Measurements from ENCODE around the gene PSMC5. TPM values are rescaled to one million over a fixed set of nuclear protein-coding genes. Genes with fewer than 3 reads are reported as not detected.

PSMC5 gene
- total RNA-seq, 2 experiments from 2014 or later: 32.6 to 105 TPM

DNA sequence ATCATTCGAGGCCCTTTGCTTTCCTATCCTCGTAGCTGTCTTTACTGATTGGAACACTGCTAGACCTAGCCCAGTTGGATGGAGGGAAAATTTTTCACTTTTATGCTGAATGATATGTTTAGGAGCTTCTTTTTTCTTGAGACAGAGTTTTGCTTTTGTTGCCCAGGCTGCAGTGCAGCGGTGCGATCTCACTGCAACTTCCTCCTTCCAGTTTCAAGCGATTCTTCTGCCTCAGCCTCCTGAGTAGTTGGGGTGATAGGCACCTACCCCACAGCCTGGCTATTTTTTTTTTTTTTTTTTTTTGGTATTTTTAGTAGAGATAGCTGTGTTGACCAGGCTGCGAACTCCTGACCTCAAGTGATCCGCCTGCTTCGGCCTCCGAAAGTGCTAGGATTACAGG lies 17.3 kb upstream of the PSMC5 start:
- no peak for DNase-seq (ENCODE audit: low spot score)
- intact Hi-C loops (cut with micrococcal nuclease; ENCODE audit: unreplicated experiment): loop anchor here (10.0 kb wide), 1 partner anchor 55 kb away; no protein-coding TSS in a partner anchor
- H3K4me1 ChIP-seq (ENCODE audit: insufficient read depth, low read length, poor library complexity, severe bottlenecking): no peaks in the 10 kb centered on the region
- H3K9me3 ChIP-seq (ENCODE audit: low read length): no peaks in the 10 kb centered on the region
- H3K79me2 ChIP-seq (ENCODE audit: insufficient read depth, low read depth, low read length): no peaks in the 10 kb centered on the region
- BruUV-seq (replicated peaks): no TSS peak
- no peak overlapping the region for H3K27ac ChIP-seq (ENCODE audit: low read depth, low read length, poor library complexity, severe bottlenecking)
- CTCF ChIA-PET (ENCODE audit: unreplicated experiment): no interaction called here
- peaks cover 99% of the 10 kb centered on the region for H3K36me3 ChIP-seq (ENCODE audit: insufficient read depth, low read length)
- H3K4me2 ChIP-seq (ENCODE audit: low read length): no peak overlapping the region
- H2AFZ ChIP-seq (ENCODE audit: low read length): no peak overlapping the region
- 0 out of 2 replicates have a peak, but pooled peaks cover 8% of the 10 kb centered on the region for H4K20me1 ChIP-seq (ENCODE audit: insufficient read depth, low read length)
- no peaks in the 10 kb centered on the region for H3K9me2 ChIP-seq (ENCODE audit: insufficient read depth, low read length)
- H3K4me3 ChIP-seq (ENCODE audit: low read depth, low read length, poor library complexity, severe bottlenecking): no peak overlapping the region
- TF ChIP-seq, protein P1, sequence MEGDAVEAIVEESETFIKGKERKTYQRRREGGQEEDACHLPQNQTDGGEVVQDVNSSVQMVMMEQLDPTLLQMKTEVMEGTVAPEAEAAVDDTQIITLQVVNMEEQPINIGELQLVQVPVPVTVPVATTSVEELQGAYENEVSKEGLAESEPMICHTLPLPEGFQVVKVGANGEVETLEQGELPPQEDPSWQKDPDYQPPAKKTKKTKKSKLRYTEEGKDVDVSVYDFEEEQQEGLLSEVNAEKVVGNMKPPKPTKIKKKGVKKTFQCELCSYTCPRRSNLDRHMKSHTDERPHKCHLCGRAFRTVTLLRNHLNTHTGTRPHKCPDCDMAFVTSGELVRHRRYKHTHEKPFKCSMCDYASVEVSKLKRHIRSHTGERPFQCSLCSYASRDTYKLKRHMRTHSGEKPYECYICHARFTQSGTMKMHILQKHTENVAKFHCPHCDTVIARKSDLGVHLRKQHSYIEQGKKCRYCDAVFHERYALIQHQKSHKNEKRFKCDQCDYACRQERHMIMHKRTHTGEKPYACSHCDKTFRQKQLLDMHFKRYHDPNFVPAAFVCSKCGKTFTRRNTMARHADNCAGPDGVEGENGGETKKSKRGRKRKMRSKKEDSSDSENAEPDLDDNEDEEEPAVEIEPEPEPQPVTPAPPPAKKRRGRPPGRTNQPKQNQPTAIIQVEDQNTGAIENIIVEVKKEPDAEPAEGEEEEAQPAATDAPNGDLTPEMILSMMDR (conservative IDR thresholded peaks at IDR 0.05; ENCODE audit: low read length): no peak
- no peak for TF ChIP-seq EZH2phosphoT487 (IDR thresholded peaks at IDR 0.05; ENCODE audit: borderline replicate concordance, low read depth, low read length)
- POLR2A ChIA-PET: interaction anchor here (0.6 to 1.9 kb wide), 3 partner anchors 11 to 87 kb away, joined by 3 to 8 read pairs (median 3); no protein-coding TSS in a partner anchor

DNA sequence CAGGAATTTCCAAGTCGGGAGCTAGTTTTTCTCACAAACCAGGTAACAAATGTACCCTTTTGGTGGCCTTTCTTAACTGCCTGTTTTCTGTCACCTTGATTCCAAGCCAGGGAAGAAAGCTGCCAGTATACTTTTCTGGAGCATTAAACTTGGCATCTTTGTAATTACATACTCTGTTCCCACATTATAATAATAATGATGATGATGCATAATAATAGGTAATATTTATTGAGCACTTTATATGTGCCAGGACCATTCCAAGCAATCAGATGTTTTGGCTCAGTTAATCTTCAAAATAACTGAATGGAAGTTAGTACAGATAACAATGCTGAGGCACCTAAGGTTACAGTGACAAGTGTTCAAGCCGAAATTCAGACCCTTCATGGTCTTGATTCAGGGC lies 11.1 kb upstream of the PSMC5 start:
- ChIA-PET CTCF (ENCODE audit: unreplicated experiment) (no interaction called here), POLR2A (no interaction called here)
- no peak overlapping the region for H2AFZ ChIP-seq (ENCODE audit: low read length)
- no peak overlapping the region for H3K4me2 ChIP-seq (ENCODE audit: low read length)
- intact Hi-C loops (cut with micrococcal nuclease; ENCODE audit: unreplicated experiment): no loop called here
- H3K36me3 ChIP-seq (ENCODE audit: insufficient read depth, low read length): peaks cover 99% of the 10 kb centered on the region
- H3K79me2 ChIP-seq (ENCODE audit: insufficient read depth, low read depth, low read length): no peaks in the 10 kb centered on the region
- TF ChIP-seq, protein P1 (conservative IDR thresholded peaks at IDR 0.05; ENCODE audit: low read length): no peak
- TF ChIP-seq EZH2phosphoT487 (IDR thresholded peaks at IDR 0.05; ENCODE audit: borderline replicate concordance, low read depth, low read length): no peak
- no TSS peak for BruUV-seq (replicated peaks)
- H4K20me1 ChIP-seq (ENCODE audit: insufficient read depth, low read length): peaks cover 11% of the 10 kb centered on the region; the same call in 1 of the 2 replicates
- no peak overlapping the region for H3K27ac ChIP-seq (ENCODE audit: low read depth, low read length, poor library complexity, severe bottlenecking)
- H3K9me3 ChIP-seq (ENCODE audit: low read length): no peaks in the 10 kb centered on the region
- no peak for DNase-seq (ENCODE audit: low spot score)
- no peaks in the 10 kb centered on the region for H3K4me1 ChIP-seq (ENCODE audit: insufficient read depth, low read length, poor library complexity, severe bottlenecking)
- H3K9me2 ChIP-seq (ENCODE audit: insufficient read depth, low read length): no peaks in the 10 kb centered on the region
- no peak overlapping the region for H3K4me3 ChIP-seq (ENCODE audit: low read depth, low read length, poor library complexity, severe bottlenecking)

DNA sequence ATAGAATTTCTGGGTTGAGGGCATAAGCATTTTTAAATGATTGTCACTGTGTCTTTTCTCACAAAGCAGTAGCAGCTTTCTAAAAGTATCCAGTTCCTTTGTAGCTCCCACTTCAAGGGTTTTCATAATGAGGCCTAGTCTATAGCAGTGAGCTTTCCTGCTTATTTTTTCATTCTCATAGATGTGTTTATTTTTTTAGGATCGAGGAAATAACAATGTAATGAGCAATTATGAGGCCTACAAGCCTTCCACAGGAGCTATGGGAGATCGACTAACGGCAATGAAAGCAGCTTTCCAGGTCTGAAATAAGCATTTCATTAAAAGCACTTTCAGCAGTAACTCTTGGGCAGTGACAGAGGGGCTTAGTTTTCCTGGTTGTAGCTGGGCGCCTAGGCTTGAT lies 10.6 kb upstream of the PSMC5 start:
- Histone ChIP-seq H3K36me3 (ENCODE audit: insufficient read depth, low read length) (peaks cover 99% of the 10 kb centered on the region), H2AFZ (ENCODE audit: low read length) (no peak overlapping the region), H4K20me1 (ENCODE audit: insufficient read depth, low read length) (peaks cover 5% of the 10 kb centered on the region; the same call in 1 of the 2 replicates), H3K4me3 (ENCODE audit: low read depth, low read length, poor library complexity, severe bottlenecking) (no peak overlapping the region), H3K4me1 (ENCODE audit: insufficient read depth, low read length, poor library complexity, severe bottlenecking) (no peaks in the 10 kb centered on the region), H3K27ac (ENCODE audit: low read depth, low read length, poor library complexity, severe bottlenecking) (no peak overlapping the region), H3K9me3 (ENCODE audit: low read length) (no peaks in the 10 kb centered on the region), H3K79me2 (ENCODE audit: insufficient read depth, low read depth, low read length) (no peaks in the 10 kb centered on the region), H3K9me2 (ENCODE audit: insufficient read depth, low read length) (no peaks in the 10 kb centered on the region), H3K4me2 (ENCODE audit: low read length) (no peak overlapping the region)
- intact Hi-C loops (cut with micrococcal nuclease; ENCODE audit: unreplicated experiment): no loop called here
- TF ChIP-seq, protein P1 (conservative IDR thresholded peaks at IDR 0.05; ENCODE audit: low read length): no peak
- no peak for TF ChIP-seq EZH2phosphoT487 (IDR thresholded peaks at IDR 0.05; ENCODE audit: borderline replicate concordance, low read depth, low read length)
- POLR2A ChIA-PET: no interaction called here
- CTCF ChIA-PET (ENCODE audit: unreplicated experiment): no interaction called here
- BruUV-seq (replicated peaks): no TSS peak
- DNase-seq (ENCODE audit: low spot score): no peak

Measured in OCI-LY7 (cell line).